GM12878 (cell line): Measurements from ENCODE around the gene OMP. TPM values are rescaled to one million over a fixed set of nuclear protein-coding genes. Genes with fewer than 3 reads are reported as not detected.

Experiments used
- ATAC-seq: fragments of 200-7000 bp; cut with Tn5 transposase; 3 replicates; pipeline ENCODE4 v1.9.1; 2020; ENCODE audit warnings: mild to moderate bottlenecking, moderate library complexity
- BruUV-seq: library from RNA; stranded (reverse); fragments of 400-500 nt; replicated peaks from 2 replicates; lab custom pipeline; 2021; lab: Mats Ljungman, UMichigan
- CTCF ChIA-PET: fragments of 300-600 bp; sonication (Branson Sonifier 250); formaldehyde crosslinking; extraction: SDS; loops from one replicate; lab custom pipeline; 2021; ENCODE audit warnings: inconsistent platforms; lab: Yijun Ruan, JAX
- POLR2A ChIA-PET: fragments of 350-600 bp; formaldehyde crosslinking; extraction: SDS; loops from one replicate; lab custom pipeline; 2021; ENCODE audit warnings: inconsistent platforms; lab: Charles Lee
- RAD21 ChIA-PET: fragments of 300-600 bp; sonication (Branson Sonifier 250); formaldehyde crosslinking; loops from one replicate; lab custom pipeline; 2023; ENCODE audit warnings: antibody characterized with exemption; ENCODE audit not compliant: unreplicated experiment; lab: Charles Lee
- SMC1A ChIA-PET: fragments of 300-600 bp; sonication (Branson Sonifier 250); formaldehyde crosslinking; loops from one replicate; lab custom pipeline; 2023; ENCODE audit not compliant: unreplicated experiment, uncharacterized antibody; lab: Charles Lee
- DNase-seq: peaks from one replicate; pipeline ENCODE4 v3.0.0-alpha.2; 2011; ENCODE audit warnings: low read depth, low spot score
- FAIRE-seq: peaks from 3 replicates; lab custom pipeline; 2011; peaks lifted over from hg19 to GRCh38; lab: Jason Lieb, UNC
- H2AFZ ChIP-seq: 2 replicates; pipeline ENCODE4 v1.6.0; 2011; ENCODE audit warnings: low read depth, low read length, control low read depth; ENCODE audit not compliant: control insufficient read depth
- H3K27ac ChIP-seq: 2 replicates; pipeline ENCODE4 v1.5.1; 2011; ENCODE audit warnings: control low read depth; ENCODE audit not compliant: control insufficient read depth, insufficient read depth
- H3K27me3 ChIP-seq, 2 experiments: replicated peaks in 1 of 2; 2 replicates each; pipeline versions ENCODE4 v1.6.0 to v1.6.1; 2011; ENCODE audit warnings: low read length in 1 of 2; ENCODE audit not compliant: control insufficient read depth in 2 of 2, insufficient read depth in 2 of 2
- H3K36me3 ChIP-seq, 2 experiments: 2 replicates each; pipeline ENCODE4 v1.5.1; 2011; ENCODE audit warnings: low read length in 1 of 2; ENCODE audit not compliant: control insufficient read depth in 2 of 2, insufficient read depth in 2 of 2
- H3K4me1 ChIP-seq: 2 replicates; pipeline ENCODE4 v1.6.1; 2011; ENCODE audit warnings: mild to moderate bottlenecking, low read length, moderate library complexity, mixed read lengths; ENCODE audit not compliant: control insufficient read depth, insufficient read depth
- H3K4me2 ChIP-seq: 2 replicates; pipeline ENCODE4 v1.6.0; 2011; ENCODE audit warnings: control low read depth; ENCODE audit not compliant: control insufficient read depth, insufficient read depth
- H3K4me3 ChIP-seq: fragments of 200-600 bp; sonication (generic); 2 replicates; pipeline ENCODE4 v1.5.1; 2016
- H3K79me2 ChIP-seq: 2 replicates; pipeline ENCODE4 v1.6.0; 2011; ENCODE audit warnings: low read length; ENCODE audit not compliant: control insufficient read depth, insufficient read depth
- H3K9ac ChIP-seq: 2 replicates; pipeline ENCODE4 v1.8.0; 2011; ENCODE audit warnings: low read length, control low read depth, mixed read lengths; ENCODE audit not compliant: control insufficient read depth, insufficient read depth
- H3K9me3 ChIP-seq: replicated peaks from 3 replicates; pipeline ENCODE4 v1.5.1; 2011; ENCODE audit warnings: mild to moderate bottlenecking, low read length; ENCODE audit not compliant: control insufficient read depth, insufficient read depth
- H4K20me1 ChIP-seq: 2 replicates; pipeline ENCODE4 v1.6.0; 2011; ENCODE audit not compliant: control insufficient read depth, insufficient read depth
- CBFB ChIP-seq: IDR thresholded peaks from 2 replicates; pipeline ENCODE4 v1.6.1; 2016; ENCODE audit warnings: antibody characterized with exemption, low read depth
- EGR1 ChIP-seq, 2 experiments: IDR thresholded peaks; 1 replicate in 1 of 2; 2 replicates in 1 of 2; pipeline ENCODE4 v1.6.1; 2011 to 2012; ENCODE audit warnings: low read depth in 2 of 2, low read length in 2 of 2, borderline replicate concordance in 1 of 2, mild to moderate bottlenecking in 1 of 2, moderate library complexity in 1 of 2
- EP300 ChIP-seq, 2 experiments: fragments of 150-350 bp in 1 of 2; IDR thresholded peaks; 2 replicates each; pipeline ENCODE4 v1.6.1; 2011 to 2012; ENCODE audit warnings: low read depth in 2 of 2, low read length in 2 of 2, borderline replicate concordance in 1 of 2, improper control_type of control experiment in 1 of 2, inconsistent platforms in 1 of 2; ENCODE audit not compliant: control insufficient read depth in 1 of 2
- FOXK2 ChIP-seq: fragments of 450-650 bp; IDR thresholded peaks from 2 replicates; pipeline ENCODE4 v1.6.1; 2017; ENCODE audit warnings: mild to moderate bottlenecking, moderate library complexity
- MYB ChIP-seq: fragments of 150-350 bp; IDR thresholded peaks from 2 replicates; pipeline ENCODE4 v1.6.1; 2014; ENCODE audit warnings: mild to moderate bottlenecking, low read depth, low read length, borderline replicate concordance
- NR2C2 ChIP-seq: IDR thresholded peaks from 2 replicates; pipeline ENCODE4 v1.6.1; 2011; ENCODE audit warnings: borderline replicate concordance, low read depth; ENCODE audit not compliant: control insufficient read depth, insufficient read length
- RCOR1 ChIP-seq: conservative IDR thresholded peaks from 2 replicates; pipeline ENCODE4 v1.6.1; 2012; ENCODE audit warnings: low read depth, low read length, improper control_type of control experiment
- STAT3 ChIP-seq: IDR thresholded peaks from 2 replicates; pipeline ENCODE4 v1.6.1; 2011; ENCODE audit warnings: low read depth, low read length, improper control_type of control experiment
- SUPT20H ChIP-seq: IDR thresholded peaks from 2 replicates; pipeline ENCODE4 v1.6.1; 2011; ENCODE audit warnings: low read depth, mild to moderate bottlenecking, low read length, moderate library complexity, borderline replicate concordance; ENCODE audit not compliant: control insufficient read depth
- TCF12 ChIP-seq: IDR thresholded peaks from 2 replicates; pipeline ENCODE4 v1.6.1; 2011; ENCODE audit warnings: low read depth, mild to moderate bottlenecking, low read length
- WGBS: methylation state at CpG from one replicate; pipeline ENCODE4 v1.1.6; 2016; ENCODE audit warnings: low lambda C conversion rate; ENCODE audit not compliant: insufficient replicate concordance, insufficient coverage; ENCODE audit errors: missing lambda C conversion rate; 5-methylcytosine and 5-hydroxymethylcytosine counted together
- in situ Hi-C: fragments of 300-500 bp; cut with MboI; formaldehyde crosslinking; loops from 9 replicates; pipeline ENCODE4 v1.14.3; 2018; ENCODE audit warnings: mixed read lengths
- intact Hi-C: fragments of 100-400 bp; cut with micrococcal nuclease; formaldehyde crosslinking; loops from one replicate; pipeline ENCODE4 v1.14.2; 2022; ENCODE audit not compliant: unreplicated experiment
- polyA plus RNA-seq, 11 experiments: library from polyadenylated mRNA; depleted of rRNA in 4 of 11; unstranded in 6 of 11; stranded (reverse) in 5 of 11; fragments of >200 nt; fragmentation: Nextera tagmentation in 4 of 11; fragmentation: Illumina TruSeq in 1 of 11; extraction: Ambion mirVana in 4 of 11; extraction: Trizol in 1 of 11; gene quantifications; 1 replicate in 1 of 11; 2 replicates in 10 of 11; pipeline versions ENCODE4 v1.2.1 to v1.2.3, GENCODE V29; 2011 to 2016; ENCODE audit warnings: inconsistent platforms in 2 of 11, missing spikeins in 2 of 11, low read depth in 1 of 11
- total RNA-seq, 4 experiments: library from RNA; depleted of rRNA in 3 of 4; stranded (reverse); fragments of >200 nt in 3 of 4; fragmentation: Illumina TruSeq in 1 of 4; extraction: Trizol in 1 of 4; gene quantifications; 2 replicates each; pipeline versions ENCODE4 v1.2.1 to v1.2.3, GENCODE V29; 2013 to 2021
- TF ChIP-seq, protein P1 (sequence below): IDR thresholded peaks from 2 replicates; pipeline ENCODE4 v1.6.1; 2011; ENCODE audit warnings: borderline replicate concordance, low read depth, mild to moderate bottlenecking, moderate library complexity, mixed read lengths, low read length; ENCODE audit not compliant: insufficient read depth; ENCODE audit errors: extremely low read length
- TF ChIP-seq, protein P2 (sequence below): fragments of 450-650 bp; IDR thresholded peaks from 2 replicates; pipeline ENCODE4 v1.6.1; 2017; ENCODE audit warnings: mild to moderate bottlenecking

The OMP gene
- total and polyA plus RNA-seq, 10 of the 15 experiments (the other 5 are each of a cell fraction or from before 2014, with no cell fraction given): not detected

DNA sequence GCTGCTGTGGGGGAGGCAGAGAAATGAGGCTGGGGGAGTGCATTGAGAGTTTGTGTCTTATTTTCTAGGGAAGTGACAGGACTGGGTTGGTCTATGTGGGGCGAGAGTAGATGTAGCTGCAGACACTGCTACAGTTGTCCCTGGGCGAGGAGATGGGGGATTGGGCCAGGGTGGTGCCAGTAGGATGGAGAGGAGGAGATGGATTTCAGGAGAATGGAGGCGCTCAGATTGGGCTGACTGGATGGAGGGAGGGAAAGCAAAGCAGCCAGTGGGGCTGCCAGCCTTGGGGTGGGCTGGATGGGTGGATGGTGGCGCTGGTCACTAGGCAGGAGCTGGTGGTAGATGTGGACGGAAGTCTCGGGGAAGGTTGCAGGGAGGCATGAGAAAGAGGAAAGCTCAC is 9.3 kb downstream of the OMP start (continued):
- TF ChIP-seq, protein P1, sequence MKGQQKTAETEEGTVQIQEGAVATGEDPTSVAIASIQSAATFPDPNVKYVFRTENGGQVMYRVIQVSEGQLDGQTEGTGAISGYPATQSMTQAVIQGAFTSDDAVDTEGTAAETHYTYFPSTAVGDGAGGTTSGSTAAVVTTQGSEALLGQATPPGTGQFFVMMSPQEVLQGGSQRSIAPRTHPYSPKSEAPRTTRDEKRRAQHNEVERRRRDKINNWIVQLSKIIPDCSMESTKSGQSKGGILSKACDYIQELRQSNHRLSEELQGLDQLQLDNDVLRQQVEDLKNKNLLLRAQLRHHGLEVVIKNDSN: no peak
- TF ChIP-seq, all 136 proteins: peak for 0

DNA sequence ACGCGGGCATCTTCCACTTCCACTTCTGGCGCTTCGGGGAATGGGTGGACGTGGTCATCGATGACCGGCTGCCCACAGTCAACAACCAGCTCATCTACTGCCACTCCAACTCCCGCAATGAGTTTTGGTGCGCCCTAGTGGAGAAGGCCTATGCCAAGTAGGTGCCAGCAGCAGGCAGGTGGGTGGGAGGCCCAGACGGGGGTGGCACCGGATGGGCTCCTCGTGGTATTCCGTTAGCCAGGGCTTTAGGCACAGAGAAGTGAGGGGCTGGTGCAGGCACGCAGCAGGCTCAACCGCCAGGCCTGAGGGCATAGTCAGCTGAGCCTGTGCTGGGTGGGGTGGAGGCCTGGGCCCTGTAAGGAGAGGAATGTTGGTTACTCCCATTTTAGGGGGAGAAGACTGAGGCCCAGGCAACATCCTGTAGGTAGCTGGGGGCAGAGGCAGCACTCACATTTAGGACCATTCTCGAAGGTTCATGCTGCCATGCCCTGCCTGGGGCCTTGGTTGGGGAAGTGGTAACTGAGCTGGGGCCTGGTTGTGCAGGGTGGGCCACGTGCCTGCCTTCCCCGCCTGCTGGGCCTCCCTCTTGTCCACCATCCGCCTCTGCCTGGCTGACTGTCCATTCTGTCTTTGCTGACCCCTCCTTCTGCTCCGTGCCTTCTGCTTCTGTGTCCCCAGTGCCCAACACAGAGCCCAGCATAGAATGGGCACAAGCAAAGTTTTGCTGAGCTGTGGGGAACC is 10.2 kb downstream of the OMP start:
- BruUV-seq: no TSS peak
- Histone ChIP-seq H3K4me1 (no peaks in the 10 kb centered on the region), H3K9ac (no peak overlapping the region), H4K20me1 (no peaks in the 10 kb centered on the region), H3K27ac (no peak overlapping the region), H2AFZ (no peak overlapping the region), H3K9me3 (no peaks in the 10 kb centered on the region), H3K27me3 (no peaks in the 10 kb centered on the region; a peak in 1 of 4 replicates), H3K4me3 (no peak overlapping the region), H3K36me3 (no peaks in the 10 kb centered on the region), H3K4me2 (no peak overlapping the region), H3K79me2 (no peaks in the 10 kb centered on the region)
- WGBS: 49% methylated on average over 17 of the region's 20 CpGs
- POLR2A ChIA-PET: no interaction called here
- CTCF ChIA-PET: interaction anchor here (0.7 to 3.3 kb wide), 5 partner anchors 10 to 192 kb away, joined by 3 to 12 read pairs (median 5); partner anchors contain the start of genes MYO7A and OMP
- DNase-seq: no peak
- no peak for ATAC-seq
- SMC1A ChIA-PET: interaction anchor here (1.2 to 1.5 kb wide), 2 partner anchors 22 to 193 kb away, joined by 3 to 4 read pairs; no protein-coding TSS in a partner anchor
- in situ Hi-C loops: no loop called here
- RAD21 ChIA-PET: no interaction called here
- intact Hi-C loops: no loop called here
- no peak for FAIRE-seq
- TF ChIP-seq STAT3 (no peak), FOXK2 (no peak), NR2C2 (no peak), RCOR1 (no peak), EGR1 (IDR thresholded peaks at IDR 0.05; ENCODE audit: borderline replicate concordance in 1 of 2, low read depth in 2 of 2, low read length in 2 of 2) (no peak), EP300 (IDR thresholded peaks at IDR 0.05; ENCODE audit: borderline replicate concordance in 1 of 2, control insufficient read depth in 1 of 2, low read depth in 2 of 2, low read length in 2 of 2) (no peak), CBFB (no peak), TCF12 (no peak), MYB (no peak), SUPT20H (no peak)
- TF ChIP-seq, protein P1: no peak
- TF ChIP-seq, protein P2, sequence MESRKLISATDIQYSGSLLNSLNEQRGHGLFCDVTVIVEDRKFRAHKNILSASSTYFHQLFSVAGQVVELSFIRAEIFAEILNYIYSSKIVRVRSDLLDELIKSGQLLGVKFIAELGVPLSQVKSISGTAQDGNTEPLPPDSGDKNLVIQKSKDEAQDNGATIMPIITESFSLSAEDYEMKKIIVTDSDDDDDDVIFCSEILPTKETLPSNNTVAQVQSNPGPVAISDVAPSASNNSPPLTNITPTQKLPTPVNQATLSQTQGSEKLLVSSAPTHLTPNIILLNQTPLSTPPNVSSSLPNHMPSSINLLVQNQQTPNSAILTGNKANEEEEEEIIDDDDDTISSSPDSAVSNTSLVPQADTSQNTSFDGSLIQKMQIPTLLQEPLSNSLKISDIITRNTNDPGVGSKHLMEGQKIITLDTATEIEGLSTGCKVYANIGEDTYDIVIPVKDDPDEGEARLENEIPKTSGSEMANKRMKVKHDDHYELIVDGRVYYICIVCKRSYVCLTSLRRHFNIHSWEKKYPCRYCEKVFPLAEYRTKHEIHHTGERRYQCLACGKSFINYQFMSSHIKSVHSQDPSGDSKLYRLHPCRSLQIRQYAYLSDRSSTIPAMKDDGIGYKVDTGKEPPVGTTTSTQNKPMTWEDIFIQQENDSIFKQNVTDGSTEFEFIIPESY: no peak
